Measurements from ENCODE around the gene RTP4.

The RTP4 gene

GRCh38 chr3:187325632-187326031, 42.6 kb upstream of the RTP4 start:
- no peak for DNase-seq (ENCODE audit: low read depth)
- no peak overlapping the region for H3K4me3 ChIP-seq (ENCODE audit: low read length)
- TF ChIP-seq, protein P1, sequence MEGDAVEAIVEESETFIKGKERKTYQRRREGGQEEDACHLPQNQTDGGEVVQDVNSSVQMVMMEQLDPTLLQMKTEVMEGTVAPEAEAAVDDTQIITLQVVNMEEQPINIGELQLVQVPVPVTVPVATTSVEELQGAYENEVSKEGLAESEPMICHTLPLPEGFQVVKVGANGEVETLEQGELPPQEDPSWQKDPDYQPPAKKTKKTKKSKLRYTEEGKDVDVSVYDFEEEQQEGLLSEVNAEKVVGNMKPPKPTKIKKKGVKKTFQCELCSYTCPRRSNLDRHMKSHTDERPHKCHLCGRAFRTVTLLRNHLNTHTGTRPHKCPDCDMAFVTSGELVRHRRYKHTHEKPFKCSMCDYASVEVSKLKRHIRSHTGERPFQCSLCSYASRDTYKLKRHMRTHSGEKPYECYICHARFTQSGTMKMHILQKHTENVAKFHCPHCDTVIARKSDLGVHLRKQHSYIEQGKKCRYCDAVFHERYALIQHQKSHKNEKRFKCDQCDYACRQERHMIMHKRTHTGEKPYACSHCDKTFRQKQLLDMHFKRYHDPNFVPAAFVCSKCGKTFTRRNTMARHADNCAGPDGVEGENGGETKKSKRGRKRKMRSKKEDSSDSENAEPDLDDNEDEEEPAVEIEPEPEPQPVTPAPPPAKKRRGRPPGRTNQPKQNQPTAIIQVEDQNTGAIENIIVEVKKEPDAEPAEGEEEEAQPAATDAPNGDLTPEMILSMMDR (conservative IDR thresholded peaks at IDR 0.05; ENCODE audit: low read depth, low read length) = no peak

GRCh38 chr3:187327845-187328244, 40.3 kb upstream of the RTP4 start:
- TF ChIP-seq, protein P1 (conservative IDR thresholded peaks at IDR 0.05; ENCODE audit: low read depth, low read length) = no peak
- no peak for DNase-seq (ENCODE audit: low read depth)
- H3K4me3 ChIP-seq (ENCODE audit: low read length) = no peak overlapping the region

DNA sequence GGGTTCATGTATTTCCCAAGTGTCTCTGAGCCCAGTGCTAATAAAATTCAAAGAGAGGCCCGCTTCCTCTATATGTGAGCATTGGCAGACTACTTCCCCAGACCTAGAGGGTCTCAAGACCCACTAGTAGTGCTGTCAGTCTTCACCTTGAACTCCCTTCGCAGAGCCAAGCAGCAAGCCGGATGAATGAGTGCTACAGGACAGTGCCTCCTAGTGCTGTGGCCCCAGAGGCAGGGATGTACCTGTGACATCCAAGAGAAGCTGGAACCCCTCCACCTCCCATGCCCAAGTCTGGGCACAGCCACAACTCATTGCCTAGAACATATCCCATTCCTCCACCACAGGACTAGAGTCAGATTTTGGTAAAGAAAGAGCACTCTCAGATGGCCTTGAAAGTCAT, 39.5 kb upstream of the RTP4 start:
- TF ChIP-seq, protein P1 (conservative IDR thresholded peaks at IDR 0.05; ENCODE audit: low read depth, low read length) = no peak
- DNase-seq (ENCODE audit: low read depth) = no peak
- H3K4me3 ChIP-seq (ENCODE audit: low read length) = no peak overlapping the region

- DNase-seq (ENCODE audit: low read depth) = no peak
These were observed 33.3 kb upstream of the RTP4 start for GRCh38 chr3:187334904-187335303.

GRCh38 chr3:187336322-187336721, 31.9 kb upstream of the RTP4 start:
- TF ChIP-seq, protein P1 (conservative IDR thresholded peaks at IDR 0.05; ENCODE audit: low read depth, low read length) = no peak
- no peak overlapping the region for H3K4me3 ChIP-seq (ENCODE audit: low read length)
- no peak for DNase-seq (ENCODE audit: low read depth)

More at GRCh38 chr3:187334904-187335303, 33.3 kb upstream of the RTP4 start:
- TF ChIP-seq, protein P1 (conservative IDR thresholded peaks at IDR 0.05; ENCODE audit: low read depth, low read length) = no peak
- H3K4me3 ChIP-seq (ENCODE audit: low read length) = no peak overlapping the region

DNA sequence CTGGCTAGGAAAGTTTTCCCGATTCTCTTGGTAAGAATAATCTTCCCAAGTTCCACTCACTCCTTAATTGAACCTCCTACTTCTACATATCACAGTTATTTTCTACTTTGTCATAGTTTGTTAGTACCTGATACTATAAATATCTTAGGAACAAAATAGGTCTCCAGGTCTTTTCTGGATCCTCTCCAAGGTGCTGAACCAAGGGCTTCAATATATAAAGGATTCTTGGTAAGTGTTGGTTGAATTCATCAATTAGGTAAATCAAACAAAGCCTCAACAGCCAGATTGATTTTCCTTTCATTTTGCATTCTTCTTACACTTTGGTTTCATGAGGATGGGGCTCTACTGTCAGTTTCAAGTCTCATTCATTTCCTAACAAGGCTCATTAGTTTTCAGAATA, 27.6 kb upstream of the RTP4 start:
- H3K4me3 ChIP-seq (ENCODE audit: low read length) = no peak overlapping the region
- TF ChIP-seq, protein P1 (conservative IDR thresholded peaks at IDR 0.05; ENCODE audit: low read depth, low read length) = no peak
- DNase-seq (ENCODE audit: low read depth) = no peak

- no peak overlapping the region for H3K4me3 ChIP-seq (ENCODE audit: low read length)
- TF ChIP-seq, protein P1 (conservative IDR thresholded peaks at IDR 0.05; ENCODE audit: low read depth, low read length) = no peak
- DNase-seq (ENCODE audit: low read depth) = no peak
These were observed 25.9 kb upstream of the RTP4 start for GRCh38 chr3:187342255-187342654.

Measured in retinal pigment epithelial cell (primary cell).